ENCODE results near the gene DNM2.
A peak's percentile ranks its signal among the peaks of the same experiment; 100 is the strongest.

DNM2 gene

DNA sequence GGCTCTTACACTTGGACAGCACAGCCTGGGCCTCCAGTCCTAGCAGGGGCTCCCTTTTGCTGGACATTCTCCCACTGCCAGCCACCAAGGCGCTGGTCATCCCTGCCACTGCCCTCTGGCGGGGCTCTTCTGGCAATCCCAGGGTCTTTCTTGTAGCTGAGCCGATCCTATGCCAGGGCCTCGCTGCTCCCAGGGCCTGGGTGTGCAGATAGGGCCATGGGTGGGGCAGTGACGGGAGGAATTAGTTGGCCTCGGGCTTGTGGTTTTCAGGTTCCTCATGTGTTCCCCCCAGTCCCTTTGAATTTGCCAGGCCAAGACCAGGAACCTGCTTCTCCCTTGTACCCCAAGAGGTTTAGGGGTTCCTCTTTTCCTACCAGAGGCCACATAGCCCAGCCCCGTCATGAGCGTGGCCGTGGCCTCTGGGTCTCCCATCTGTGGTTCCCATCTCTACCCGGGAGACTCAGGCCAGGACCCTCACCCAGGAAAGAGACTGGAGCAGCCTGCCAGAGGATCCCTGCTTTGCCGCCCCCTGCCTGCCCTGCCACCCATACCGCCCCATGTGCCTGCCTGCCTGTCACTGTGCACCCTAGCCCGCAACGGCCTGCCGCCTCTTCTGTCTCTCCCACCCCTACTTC is 91.9 kb downstream of the DNM2 start:
- Histone ChIP-seq H3K36me3 (ENCODE audit: control insufficient read depth in 4 of 4, insufficient read depth in 4 of 4, low read length in 3 of 4) (peaks cover 6 to 53% (median 21%) of the 10 kb centered on the region in 4 experiments), H3K27me3 (replicated peaks in 2 of 5; ENCODE audit: control insufficient read depth in 4 of 5, insufficient read depth in 5 of 5, low read length in 4 of 5) (no peaks in the 10 kb centered on the region), H3K27ac (ENCODE audit: insufficient read depth in 1 of 2, low read depth in 1 of 2, low read length in 2 of 2, poor library complexity in 1 of 2, severe bottlenecking in 2 of 2) (peak overlapping the region in 1 of 2 experiments; percentile 62), H3K4me1 (ENCODE audit: control extremely low read depth in 1 of 4, control insufficient read depth in 4 of 4, insufficient read depth in 4 of 4, low read length in 3 of 4) (peaks cover 5 to 55% (median 48%) of the 10 kb centered on the region in 4 experiments), H3K4me3 (ENCODE audit: control insufficient read depth in 1 of 7, extremely low read depth in 1 of 7, insufficient read depth in 4 of 7, low read depth in 2 of 7, low read length in 6 of 7) (peak overlapping the region in 2 of 7 experiments; percentile 11 to 28), H3K9me3 (ENCODE audit: control extremely low read depth in 1 of 5, control insufficient read depth in 4 of 5, insufficient read depth in 2 of 5, low read depth in 1 of 5, low read length in 4 of 5) (peaks cover 0 to under 1% (median 0%) of the 10 kb centered on the region in 5 experiments)
- CTCF ChIA-PET, result interaction anchor here (0.9 to 1.4 kb wide), 5 partner anchors 12 to 78 kb away, joined by 3 to 5 read pairs (median 3); no protein-coding TSS in a partner anchor
- 46% methylated on average over 11 of the region's 15 CpGs for WGBS (ENCODE audit: insufficient coverage)
- peak; percentile 59 to 83 (median 81) for DNase-seq
- POLR2A ChIA-PET, result interaction anchor here (1.6 kb wide), 1 partner anchor 11 kb away, joined by 5 read pairs; no protein-coding TSS in a partner anchor

GRCh38 chr19:10811391-10812111 is 93.7 kb downstream of the DNM2 start:
- 89% methylated on average over 17 of the region's 17 CpGs for WGBS (ENCODE audit: insufficient coverage)
- H3K27me3 ChIP-seq (replicated peaks in 2 of 5; ENCODE audit: control insufficient read depth in 4 of 5, insufficient read depth in 5 of 5, low read length in 4 of 5), result no peaks in the 10 kb centered on the region
- H3K36me3 ChIP-seq (ENCODE audit: control insufficient read depth in 4 of 4, insufficient read depth in 4 of 4, low read length in 3 of 4), result peaks cover 4 to 57% (median 19%) of the 10 kb centered on the region in 4 experiments
- CTCF ChIA-PET, result interaction anchor here (1.2 to 1.8 kb wide), 3 partner anchors 9 to 25 kb away, joined by 4 read pairs; partner anchors contain the start of gene TMED1
- peaks cover 5 to 55% (median 48%) of the 10 kb centered on the region in 4 experiments for H3K4me1 ChIP-seq (ENCODE audit: control extremely low read depth in 1 of 4, control insufficient read depth in 4 of 4, insufficient read depth in 4 of 4, low read length in 3 of 4)
- POLR2A ChIA-PET, result interaction anchor here (0.6 kb wide), 1 partner anchor 17 kb away, joined by 3 read pairs; no protein-coding TSS in a partner anchor
- no peak overlapping the region for H3K4me3 ChIP-seq (ENCODE audit: control insufficient read depth in 1 of 7, extremely low read depth in 1 of 7, insufficient read depth in 4 of 7, low read depth in 2 of 7, low read length in 6 of 7)
- H3K27ac ChIP-seq (ENCODE audit: insufficient read depth in 1 of 2, low read depth in 1 of 2, low read length in 2 of 2, poor library complexity in 1 of 2, severe bottlenecking in 2 of 2), result peak overlapping the region in 1 of 2 experiments; percentile 62
- DNase-seq, result peak in 1 of 3 donors; percentile 24
- H3K9me3 ChIP-seq (ENCODE audit: control extremely low read depth in 1 of 5, control insufficient read depth in 4 of 5, insufficient read depth in 2 of 5, low read depth in 1 of 5, low read length in 4 of 5), result no peaks in the 10 kb centered on the region

DNA sequence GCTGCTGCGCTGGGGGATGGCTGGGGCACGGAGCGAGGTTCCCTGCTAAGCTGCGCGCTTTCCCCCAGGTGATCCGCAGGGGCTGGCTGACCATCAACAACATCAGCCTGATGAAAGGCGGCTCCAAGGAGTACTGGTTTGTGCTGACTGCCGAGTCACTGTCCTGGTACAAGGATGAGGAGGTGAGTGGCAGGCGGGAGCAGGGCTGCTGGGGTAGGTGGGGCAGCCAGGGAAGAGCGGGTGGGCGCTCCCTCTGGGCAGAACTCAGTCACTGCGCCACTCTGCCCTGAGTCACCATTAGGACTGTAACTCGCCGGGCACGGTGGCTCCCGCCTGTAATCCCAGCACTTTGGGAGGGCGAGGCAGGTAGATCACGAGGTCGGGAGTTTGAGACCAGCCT is 94.3 kb downstream of the DNM2 start:
- POLR2A ChIA-PET, result no interaction called here
- CTCF ChIA-PET, result interaction anchor here (1.4 to 1.8 kb wide), 2 partner anchors 8 to 24 kb away, joined by 4 read pairs; partner anchors contain the start of gene TMED1
- H3K4me3 ChIP-seq (ENCODE audit: control insufficient read depth in 1 of 7, extremely low read depth in 1 of 7, insufficient read depth in 4 of 7, low read depth in 2 of 7, low read length in 6 of 7), result no peak overlapping the region
- H3K36me3 ChIP-seq (ENCODE audit: control insufficient read depth in 4 of 4, insufficient read depth in 4 of 4, low read length in 3 of 4), result peaks cover 4 to 63% (median 20%) of the 10 kb centered on the region in 4 experiments
- H3K27ac ChIP-seq (ENCODE audit: insufficient read depth in 1 of 2, low read depth in 1 of 2, low read length in 2 of 2, poor library complexity in 1 of 2, severe bottlenecking in 2 of 2), result peak overlapping the region in 1 of 2 experiments; percentile 62
- H3K9me3 ChIP-seq (ENCODE audit: control extremely low read depth in 1 of 5, control insufficient read depth in 4 of 5, insufficient read depth in 2 of 5, low read depth in 1 of 5, low read length in 4 of 5), result no peaks in the 10 kb centered on the region
- no peaks in the 10 kb centered on the region for H3K27me3 ChIP-seq (replicated peaks in 2 of 5; ENCODE audit: control insufficient read depth in 4 of 5, insufficient read depth in 5 of 5, low read length in 4 of 5)
- 91% methylated on average over 19 of the region's 19 CpGs for WGBS (ENCODE audit: insufficient coverage)
- peaks cover 5 to 55% (median 48%) of the 10 kb centered on the region in 4 experiments for H3K4me1 ChIP-seq (ENCODE audit: control extremely low read depth in 1 of 4, control insufficient read depth in 4 of 4, insufficient read depth in 4 of 4, low read length in 3 of 4)
- DNase-seq, result peak in 2 of 3 donors; percentile 8 to 9

DNA sequence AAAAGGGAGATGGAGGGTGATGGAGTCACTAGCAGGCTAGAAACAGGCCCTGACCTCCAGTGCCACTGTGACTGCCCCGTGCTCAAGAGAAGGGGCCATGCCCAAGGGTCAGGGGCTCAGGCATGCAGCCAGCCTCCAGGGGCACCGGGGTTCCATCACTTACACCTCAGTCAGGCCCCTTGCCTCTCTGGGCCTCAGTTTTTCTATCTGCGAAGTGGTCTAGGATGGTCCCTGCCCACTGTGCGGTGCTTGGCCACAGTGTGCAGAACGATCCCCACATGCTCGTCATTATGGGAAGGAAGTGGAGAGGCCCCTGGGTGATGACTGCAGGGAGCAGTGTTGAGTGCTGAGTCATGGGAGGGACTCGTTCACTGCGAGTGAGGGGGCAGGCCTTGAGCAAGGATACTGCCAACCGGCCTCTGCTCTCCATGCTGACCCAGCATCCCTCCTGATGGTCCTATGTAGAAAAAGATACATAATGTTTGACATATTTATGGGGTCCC is 95.1 kb downstream of the DNM2 start:
- peak; percentile 85 to 95 (median 92) for DNase-seq
- no peaks in the 10 kb centered on the region for H3K9me3 ChIP-seq (ENCODE audit: control extremely low read depth in 1 of 5, control insufficient read depth in 4 of 5, insufficient read depth in 2 of 5, low read depth in 1 of 5, low read length in 4 of 5)
- H3K4me3 ChIP-seq (ENCODE audit: control insufficient read depth in 1 of 7, extremely low read depth in 1 of 7, insufficient read depth in 4 of 7, low read depth in 2 of 7, low read length in 6 of 7), result peak overlapping the region in 3 of 7 experiments; percentile 15 to 46 (median 42)
- H3K27me3 ChIP-seq (replicated peaks in 2 of 5; ENCODE audit: control insufficient read depth in 4 of 5, insufficient read depth in 5 of 5, low read length in 4 of 5), result no peaks in the 10 kb centered on the region
- CTCF ChIA-PET, result interaction anchor here (1.8 kb wide), 1 partner anchor 8 kb away, joined by 4 read pairs; no protein-coding TSS in a partner anchor
- H3K27ac ChIP-seq (ENCODE audit: insufficient read depth in 1 of 2, low read depth in 1 of 2, low read length in 2 of 2, poor library complexity in 1 of 2, severe bottlenecking in 2 of 2), result peak overlapping the region; percentile 64 to 81
- POLR2A ChIA-PET, result no interaction called here
- WGBS (ENCODE audit: insufficient coverage), result 24% methylated on average over 7 of the region's 9 CpGs
- peaks cover 4 to 70% (median 21%) of the 10 kb centered on the region in 4 experiments for H3K36me3 ChIP-seq (ENCODE audit: control insufficient read depth in 4 of 4, insufficient read depth in 4 of 4, low read length in 3 of 4)
- peaks cover 5 to 55% (median 48%) of the 10 kb centered on the region in 4 experiments for H3K4me1 ChIP-seq (ENCODE audit: control extremely low read depth in 1 of 4, control insufficient read depth in 4 of 4, insufficient read depth in 4 of 4, low read length in 3 of 4)

DNA sequence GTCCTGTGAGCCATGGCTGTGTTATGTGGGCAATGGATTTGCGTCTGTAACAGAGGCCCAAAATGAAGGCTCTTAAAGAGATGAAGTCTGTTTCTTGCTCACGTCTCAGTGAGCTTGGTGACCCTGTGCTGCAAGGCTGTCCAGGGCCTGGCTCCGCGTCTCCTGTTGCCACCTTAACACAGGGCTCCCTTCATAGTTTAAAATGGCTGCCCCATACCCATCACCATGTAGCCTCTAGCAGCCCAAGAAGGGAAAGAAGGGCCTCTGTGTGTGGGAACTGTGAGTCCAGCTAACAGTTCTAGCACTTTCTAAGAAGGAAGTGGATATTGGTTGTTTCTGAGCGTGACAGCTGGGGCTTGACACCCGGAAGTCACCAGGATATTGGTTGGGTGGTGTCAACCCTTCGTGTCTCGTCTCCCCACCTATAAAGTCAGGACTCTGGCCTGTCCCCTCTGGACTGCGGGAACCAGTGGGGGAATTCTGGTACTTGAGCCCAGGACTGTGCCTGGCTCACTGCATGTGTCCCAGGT is 97.2 kb downstream of the DNM2 start:
- H3K9me3 ChIP-seq (ENCODE audit: control extremely low read depth in 1 of 5, control insufficient read depth in 4 of 5, insufficient read depth in 2 of 5, low read depth in 1 of 5, low read length in 4 of 5), result no peaks in the 10 kb centered on the region
- ChIA-PET CTCF (interaction anchor here (0.9 to 1.6 kb wide), 4 partner anchors 9 to 98 kb away, joined by 3 to 4 read pairs (median 4); partner anchors contain the start of gene DNM2), POLR2A (no interaction called here)
- peaks cover 0 to 39% (median 32%) of the 10 kb centered on the region in 4 experiments for H3K4me1 ChIP-seq (ENCODE audit: control extremely low read depth in 1 of 4, control insufficient read depth in 4 of 4, insufficient read depth in 4 of 4, low read length in 3 of 4)
- H3K27me3 ChIP-seq (replicated peaks in 2 of 5; ENCODE audit: control insufficient read depth in 4 of 5, insufficient read depth in 5 of 5, low read length in 4 of 5), result no peaks in the 10 kb centered on the region
- WGBS (ENCODE audit: insufficient coverage), result 95% methylated on average over 5 of the region's 9 CpGs
- DNase-seq, result no peak
- peaks cover 6 to 66% (median 25%) of the 10 kb centered on the region in 4 experiments for H3K36me3 ChIP-seq (ENCODE audit: control insufficient read depth in 4 of 4, insufficient read depth in 4 of 4, low read length in 3 of 4)
- H3K4me3 ChIP-seq (ENCODE audit: control insufficient read depth in 1 of 7, extremely low read depth in 1 of 7, insufficient read depth in 4 of 7, low read depth in 2 of 7, low read length in 6 of 7), result no peak overlapping the region
- H3K27ac ChIP-seq (ENCODE audit: insufficient read depth in 1 of 2, low read depth in 1 of 2, low read length in 2 of 2, poor library complexity in 1 of 2, severe bottlenecking in 2 of 2), result peak overlapping the region in 1 of 2 experiments; percentile 43

GRCh38 chr19:10815969-10816644 is 98.2 kb downstream of the DNM2 start:
- no peak for DNase-seq
- Histone ChIP-seq H3K27ac (ENCODE audit: insufficient read depth in 1 of 2, low read depth in 1 of 2, low read length in 2 of 2, poor library complexity in 1 of 2, severe bottlenecking in 2 of 2) (no peak overlapping the region), H3K9me3 (ENCODE audit: control extremely low read depth in 1 of 5, control insufficient read depth in 4 of 5, insufficient read depth in 2 of 5, low read depth in 1 of 5, low read length in 4 of 5) (no peaks in the 10 kb centered on the region), H3K27me3 (replicated peaks in 2 of 5; ENCODE audit: control insufficient read depth in 4 of 5, insufficient read depth in 5 of 5, low read length in 4 of 5) (no peaks in the 10 kb centered on the region), H3K36me3 (ENCODE audit: control insufficient read depth in 4 of 4, insufficient read depth in 4 of 4, low read length in 3 of 4) (peaks cover 6 to 71% (median 31%) of the 10 kb centered on the region in 4 experiments), H3K4me1 (ENCODE audit: control extremely low read depth in 1 of 4, control insufficient read depth in 4 of 4, insufficient read depth in 4 of 4, low read length in 3 of 4) (peaks cover 0 to 36% (median 31%) of the 10 kb centered on the region in 4 experiments), H3K4me3 (ENCODE audit: control insufficient read depth in 1 of 7, extremely low read depth in 1 of 7, insufficient read depth in 4 of 7, low read depth in 2 of 7, low read length in 6 of 7) (no peak overlapping the region)
- ChIA-PET POLR2A (no interaction called here), CTCF (interaction anchor here (1.4 kb wide), 1 partner anchor 47 kb away, joined by 3 read pairs; no protein-coding TSS in a partner anchor)
- WGBS (ENCODE audit: insufficient coverage), result 95% methylated on average over 21 of the region's 21 CpGs
